GM21360 (cell line): Measurements from ENCODE around the gene CIITA.

Experiments
- ATAC-seq: cut with Tn5 transposase; IDR thresholded peaks from one replicate; pipeline ENCODE4 v1.9.1; 2021; ENCODE audit warnings: mild to moderate bottlenecking, moderate library complexity; ENCODE audit not compliant: unreplicated experiment

The CIITA gene

DNA sequence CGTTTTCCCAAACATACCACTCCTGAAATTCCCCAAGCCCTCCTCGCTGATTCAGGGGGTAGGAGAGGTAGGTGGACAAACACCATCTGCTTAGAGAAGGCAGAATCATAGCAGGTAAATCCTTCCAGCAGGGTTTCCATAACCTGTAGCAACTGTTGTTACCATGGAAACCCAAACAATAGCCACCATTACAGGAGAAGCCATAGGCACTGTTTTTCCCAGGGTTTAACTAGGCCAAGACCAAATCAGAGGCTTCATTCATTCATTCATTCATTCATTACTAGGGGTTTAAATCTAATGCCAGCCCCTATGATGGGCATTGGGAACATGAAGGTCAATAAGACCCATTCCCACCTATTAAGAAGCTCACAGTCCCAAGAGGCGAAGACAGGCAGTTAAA, 25.5 kb upstream of the CIITA start:
- no peak for ATAC-seq

- no peak for ATAC-seq
These were observed 24.7 kb upstream of the CIITA start for GRCh38 chr16:10852286-10852685.

DNA sequence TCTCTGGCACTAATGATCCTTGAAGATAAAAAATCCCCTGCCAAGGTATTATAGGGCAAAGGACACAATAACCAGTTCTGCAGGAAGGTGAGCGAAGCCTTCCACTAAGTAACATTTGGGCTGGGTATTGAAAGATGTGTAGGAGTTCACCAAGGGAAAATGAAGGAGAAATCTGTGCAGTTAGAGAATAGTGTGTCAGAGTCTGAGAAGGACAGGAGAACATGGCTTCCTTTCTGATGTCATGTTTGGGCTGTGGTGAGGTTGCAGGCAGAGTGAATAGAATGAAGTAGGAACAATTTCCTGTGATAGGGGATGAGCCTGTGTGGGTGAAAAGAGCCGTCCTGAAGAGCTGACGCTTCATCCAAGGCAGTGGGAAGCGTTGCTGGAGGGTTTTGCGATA, 24.1 kb upstream of the CIITA start:
- no peak for ATAC-seq

DNA sequence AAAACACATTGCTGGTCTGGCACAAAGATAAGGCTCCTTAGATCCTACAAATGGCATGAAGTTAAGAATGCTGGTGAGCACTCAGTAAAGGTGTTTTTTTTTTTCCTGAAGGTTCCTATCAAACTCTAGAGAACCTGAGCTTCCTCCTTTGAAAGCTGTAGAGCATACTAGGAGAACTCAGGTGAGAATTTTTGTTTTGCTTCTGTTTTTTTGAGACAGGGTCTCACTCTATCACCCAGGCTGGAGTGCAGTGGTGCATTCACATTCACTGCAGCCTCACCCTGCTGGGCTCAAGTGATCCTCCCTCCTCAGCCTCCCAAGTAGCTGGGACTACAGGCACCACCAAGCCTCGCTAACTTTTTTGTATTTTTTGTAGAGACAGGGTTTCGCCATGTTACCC, 21.0 kb upstream of the CIITA start:
- no peak for ATAC-seq

- no peak for ATAC-seq
These were observed 18.8 kb upstream of the CIITA start for GRCh38 chr16:10858203-10858602.

- no peak for ATAC-seq
These were observed 18.0 kb upstream of the CIITA start for GRCh38 chr16:10859020-10859419.

DNA sequence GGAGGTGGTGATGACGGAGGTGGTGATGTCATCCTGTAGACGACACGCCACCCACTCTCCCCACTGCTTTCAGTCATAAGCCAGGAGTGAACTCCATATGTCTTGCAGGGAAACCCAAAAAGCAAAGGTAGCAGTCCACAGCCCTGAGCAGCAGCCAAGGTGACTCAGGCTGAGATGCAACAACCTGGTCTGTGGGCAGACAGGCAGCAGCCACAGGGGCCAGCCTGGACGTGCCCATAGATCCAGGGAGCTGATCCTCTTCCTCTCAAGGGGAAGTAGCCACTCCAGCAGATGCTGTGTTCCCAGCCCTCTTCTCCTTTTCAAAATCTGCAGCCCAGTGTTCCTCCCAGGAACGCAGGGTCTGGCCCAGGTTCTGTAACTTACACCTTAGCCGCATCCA, 17.3 kb upstream of the CIITA start:
- ATAC-seq, result no peak

GRCh38 chr16:10862438-10862837, 14.6 kb upstream of the CIITA start:
- ATAC-seq, result no peak

DNA sequence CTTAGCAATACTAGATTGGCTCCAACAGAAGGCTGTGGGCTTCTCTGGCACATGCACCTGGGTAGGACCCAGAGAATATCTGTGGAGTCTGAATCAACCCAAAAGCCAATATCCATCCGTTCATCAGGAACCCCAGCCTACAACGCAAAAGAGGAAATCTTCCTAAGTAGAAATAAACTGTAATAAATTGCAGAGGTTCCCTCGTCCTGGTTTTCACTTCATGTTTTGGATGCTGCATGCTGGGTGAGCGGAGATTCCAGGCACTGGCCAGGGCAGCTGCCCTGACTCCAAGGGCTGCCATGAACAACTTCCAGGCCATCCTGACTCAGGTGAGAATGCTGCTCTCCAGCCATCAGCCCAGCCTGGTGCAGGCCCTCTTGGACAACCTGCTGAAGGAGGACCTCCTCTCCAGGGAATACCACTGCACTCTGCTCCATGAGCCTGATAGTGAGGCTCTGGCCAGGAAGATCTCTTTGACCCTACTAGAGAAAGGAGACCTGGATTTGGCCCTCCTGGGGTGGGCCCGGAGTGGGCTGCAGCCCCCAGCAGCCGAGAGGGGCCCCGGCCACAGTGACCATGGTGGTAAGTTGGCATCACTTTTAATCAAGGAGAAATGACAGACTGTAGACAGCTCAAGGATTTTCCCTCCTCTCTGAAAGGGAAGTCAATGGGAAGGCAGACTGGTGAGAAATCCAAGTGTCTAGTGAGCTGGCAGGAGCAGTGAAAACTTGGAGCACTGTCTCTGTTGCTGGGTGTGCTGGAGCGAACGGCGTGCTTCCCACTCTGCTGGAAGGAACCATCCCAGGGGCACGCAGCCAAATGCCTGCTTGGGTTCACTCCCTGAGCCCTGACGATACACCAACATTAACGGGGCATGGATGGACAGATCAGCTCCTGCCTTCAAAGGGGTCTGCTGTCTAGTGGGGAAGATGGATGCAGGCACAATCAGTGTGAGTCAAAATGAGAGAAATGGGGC, 10.7 kb upstream of the CIITA start:
- ATAC-seq, result no peak

- no peak for ATAC-seq
These were observed 9.8 kb upstream of the CIITA start for GRCh38 chr16:10867199-10867598.

DNA sequence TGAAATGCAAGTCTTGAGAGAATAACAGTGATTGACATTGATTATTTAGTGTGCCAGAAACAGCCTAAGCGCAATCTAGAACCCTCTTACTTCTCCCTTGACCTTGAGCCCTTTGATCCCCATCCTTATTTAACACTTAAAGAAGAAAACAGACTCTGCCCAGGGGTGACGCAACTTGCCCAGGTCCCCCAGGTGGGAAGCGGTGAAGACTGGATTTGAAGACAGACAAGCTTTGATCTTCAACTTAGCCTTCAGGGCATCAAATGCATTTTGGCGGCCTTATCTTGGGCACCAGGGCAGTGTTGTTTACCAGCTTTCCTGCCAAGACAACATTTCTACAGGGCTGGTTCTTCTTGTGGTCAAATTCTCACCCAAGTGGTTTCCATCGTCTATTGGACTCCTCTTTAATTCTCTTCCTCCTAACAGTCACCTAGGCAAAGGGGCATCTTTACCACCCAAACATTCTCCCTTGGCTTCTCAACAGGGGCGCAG, 8.9 kb upstream of the CIITA start:
- no peak for ATAC-seq

GRCh38 chr16:10868596-10869469, 8.2 kb upstream of the CIITA start:
- peak; percentile 27 for ATAC-seq

DNA sequence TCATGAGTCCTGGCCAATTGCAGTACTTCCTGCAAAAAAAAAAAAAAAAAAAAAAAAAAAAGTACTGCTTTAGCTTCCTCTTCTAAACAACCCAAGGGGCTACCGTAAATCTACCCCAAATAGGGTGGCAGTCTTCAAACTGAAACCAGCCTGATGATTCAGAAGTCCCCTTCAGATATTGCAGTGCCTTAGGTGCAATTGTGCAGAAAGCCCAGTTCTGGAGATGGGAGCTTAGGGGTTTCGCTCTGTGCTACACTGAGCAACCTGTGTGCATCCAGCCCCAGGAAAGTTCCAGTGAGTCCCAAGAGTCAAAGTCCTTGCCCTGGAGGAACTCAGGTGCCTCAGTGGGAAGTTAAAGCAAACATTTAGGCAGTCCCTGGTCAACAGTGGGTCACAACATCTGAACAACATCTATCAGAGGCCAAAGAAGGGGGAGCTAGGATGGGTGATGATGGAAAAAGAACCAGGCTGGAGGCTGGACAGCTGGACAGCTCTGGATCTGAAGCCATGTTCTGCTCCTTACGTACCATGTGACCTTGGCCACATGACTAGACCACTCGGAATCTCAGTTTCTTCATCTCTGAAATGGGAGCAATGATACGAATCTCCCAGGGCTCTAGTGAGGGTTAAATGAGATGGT, 6.7 kb upstream of the CIITA start:
- no peak for ATAC-seq

DNA sequence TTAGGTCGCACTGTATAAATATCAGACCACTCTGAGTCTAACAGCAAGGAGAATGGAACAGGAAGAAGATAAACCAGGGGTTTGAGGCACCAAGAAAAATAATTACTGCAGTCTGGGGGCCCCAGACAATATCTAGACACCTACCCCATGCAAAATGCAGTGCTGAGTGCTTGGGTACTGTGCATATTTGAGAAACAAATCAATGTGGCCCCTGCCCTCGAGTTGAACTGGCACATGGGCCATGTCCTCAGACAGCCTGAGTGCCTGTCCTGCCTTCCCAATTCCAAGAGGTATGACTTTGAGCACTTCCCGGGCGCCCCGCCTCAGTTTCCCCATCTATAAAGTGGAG, 6.2 kb upstream of the CIITA start:
- no peak for ATAC-seq

DNA sequence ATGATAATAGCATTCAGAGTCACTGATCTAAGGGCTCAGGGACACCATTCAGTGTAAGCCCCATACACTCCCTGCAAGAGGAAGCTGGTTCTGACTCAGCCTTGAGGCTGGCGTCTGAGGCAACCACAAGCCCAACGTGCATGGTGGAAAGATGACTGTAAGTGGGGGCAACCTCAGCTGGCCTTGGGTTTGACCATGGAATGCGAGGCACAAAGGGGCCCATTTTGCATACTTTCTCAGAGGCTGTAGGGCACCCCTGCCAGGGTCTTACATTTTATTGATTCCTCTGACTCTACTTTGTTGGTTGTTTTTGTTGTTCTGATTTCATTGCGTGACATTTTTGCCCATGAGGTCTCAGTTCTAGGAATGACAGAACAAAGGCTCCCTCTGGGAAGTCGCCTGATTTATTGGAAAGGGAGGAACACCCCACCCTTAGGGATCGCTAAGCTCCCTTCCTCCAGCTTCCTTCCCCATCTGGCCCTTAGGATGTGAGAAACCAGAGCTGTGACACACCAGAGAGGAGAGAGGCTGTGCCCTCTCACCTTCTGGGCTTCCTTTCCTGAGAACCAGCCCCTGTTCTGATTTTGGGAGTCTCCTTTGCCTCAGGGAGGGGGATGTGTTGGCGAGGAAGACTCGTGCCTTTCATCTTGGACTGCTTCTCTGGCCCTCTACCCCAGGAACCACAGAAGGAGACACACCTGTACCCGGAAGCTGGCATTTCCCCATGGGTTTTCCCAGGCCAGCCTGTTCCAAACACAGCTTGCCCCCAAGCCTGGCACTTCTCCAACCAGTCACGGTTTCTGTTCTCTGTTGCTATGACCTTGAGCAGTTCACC, 5.6 kb upstream of the CIITA start:
- ATAC-seq, result peak; percentile 34

DNA sequence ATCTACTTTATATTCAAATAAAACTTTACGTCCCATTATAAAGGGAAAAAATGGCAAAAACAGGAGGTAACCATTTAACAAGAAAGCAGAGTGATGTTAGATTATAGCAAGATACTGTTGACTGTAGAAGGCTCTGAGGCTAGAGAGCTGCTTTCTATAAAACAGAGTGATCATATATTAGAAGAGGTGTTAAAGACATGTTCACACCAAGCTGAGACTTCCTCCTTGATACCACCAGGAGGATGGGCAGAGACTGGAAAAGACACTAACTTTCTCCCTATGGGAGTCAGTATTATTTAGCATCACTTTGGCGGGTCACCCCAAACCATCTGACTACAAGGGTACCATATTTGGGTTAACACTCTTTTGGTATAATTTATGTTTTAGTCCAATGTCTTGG, 687 bp upstream of the CIITA start:
- ATAC-seq, result no peak

DNA sequence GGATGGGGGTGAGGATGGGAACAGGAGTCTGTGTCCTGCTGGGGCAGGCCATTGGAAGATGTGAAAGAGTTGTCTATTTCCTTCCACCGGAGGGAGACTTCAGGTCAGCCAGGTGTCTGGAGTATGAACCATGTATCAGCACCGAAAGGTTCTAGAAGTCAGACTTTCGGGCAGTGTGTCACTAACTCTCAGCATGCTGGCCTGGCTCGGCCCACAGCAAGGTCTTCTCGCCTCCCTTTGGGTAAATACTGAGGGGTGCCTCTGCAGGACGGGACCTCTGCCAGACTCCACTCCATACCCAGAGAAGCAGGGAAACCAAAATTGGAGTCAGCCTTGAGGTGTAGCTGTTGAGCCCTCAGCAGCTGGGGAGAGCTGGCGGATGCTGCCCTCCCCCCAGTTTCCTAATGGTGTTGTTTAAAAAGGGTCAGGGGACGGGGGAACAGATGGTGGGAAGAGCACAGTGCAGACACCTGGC, 507 bp downstream of the CIITA start:
- no peak for ATAC-seq

- no peak for ATAC-seq
These were observed 1.3 kb downstream of the CIITA start for GRCh38 chr16:10878328-10878643.

DNA sequence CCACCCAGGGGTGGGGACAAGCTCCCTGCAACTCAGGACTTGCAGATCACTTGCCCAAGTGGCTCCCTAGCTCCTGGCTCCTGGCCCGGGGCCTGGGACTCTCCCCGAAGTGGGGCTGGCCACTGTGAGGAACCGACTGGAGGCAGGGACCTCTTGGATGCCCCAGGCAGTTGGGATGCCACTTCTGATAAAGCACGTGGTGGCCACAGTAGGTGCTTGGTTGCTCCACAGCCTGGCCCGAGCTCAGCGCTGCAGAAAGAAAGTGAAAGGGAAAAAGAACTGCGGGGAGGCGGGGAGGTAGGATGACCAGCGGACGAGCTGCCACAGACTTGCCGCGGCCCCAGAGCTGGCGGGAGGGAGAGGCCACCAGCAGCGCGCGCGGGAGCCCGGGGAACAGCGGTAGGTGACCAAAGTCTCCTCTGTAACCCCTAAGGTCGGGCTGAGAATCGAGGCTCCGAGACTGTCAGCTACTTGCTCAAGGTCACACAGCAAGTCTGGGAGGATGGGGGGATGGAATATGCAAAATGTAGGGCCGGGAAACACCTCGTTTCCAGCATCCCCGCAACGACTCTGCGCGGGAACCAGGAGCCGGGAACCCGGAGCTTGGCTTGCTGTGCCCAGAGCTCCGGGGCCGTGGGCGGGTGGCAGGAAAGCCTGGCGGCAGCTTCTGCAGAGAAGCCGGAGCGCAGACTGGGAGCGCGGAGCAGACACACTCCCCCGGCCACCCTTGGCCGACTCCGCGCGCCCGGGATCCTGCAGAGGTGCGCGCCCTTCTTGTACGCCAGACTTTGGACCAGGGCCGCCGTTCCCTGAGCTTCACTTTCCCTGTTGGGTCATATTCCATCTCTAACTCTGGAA, 1.9 kb downstream of the CIITA start:
- no peak for ATAC-seq
